Chondrocyte (in vitro differentiated cells): ENCODE data around the gene ALAD. TPM values are rescaled to one million over a fixed set of nuclear protein-coding genes. Genes with fewer than 3 reads are reported as not detected.

ENCODE experiments used
- DNase-seq: peaks from one replicate; pipeline ENCODE4 v3.0.0; 2021; ENCODE audit warnings: mixed read lengths, low spot score
- H3K27ac Mint-ChIP-seq: one replicate; pipeline ENCODE4 v1.8.0; 2021; ENCODE audit warnings: mild to moderate bottlenecking, moderate library complexity, mixed read lengths; ENCODE audit not compliant: unreplicated experiment
- H3K27me3 Mint-ChIP-seq: 2 replicates; pipeline ENCODE4 v1.8.0; 2021; ENCODE audit warnings: low read depth, mixed read lengths
- H3K36me3 Mint-ChIP-seq: 2 replicates; pipeline ENCODE4 v1.8.0; 2021; ENCODE audit warnings: low read depth, mixed read lengths
- H3K4me1 Mint-ChIP-seq: 2 replicates; pipeline ENCODE4 v1.8.0; 2021; ENCODE audit warnings: low read depth, mild to moderate bottlenecking, mixed read lengths
- H3K4me3 Mint-ChIP-seq: one replicate; pipeline ENCODE4 v1.8.0; 2021; ENCODE audit warnings: mild to moderate bottlenecking, moderate library complexity, mixed read lengths; ENCODE audit not compliant: unreplicated experiment
- H3K9me3 Mint-ChIP-seq: 2 replicates; pipeline ENCODE4 v1.8.0; 2021; ENCODE audit warnings: low read depth, mixed read lengths
- total RNA-seq: library from RNA; stranded (reverse); gene quantifications from 3 replicates; pipeline ENCODE4 v1.2.1, GENCODE V29; 2021
- TF ChIP-seq, protein P1 (sequence below): fragments of 200-600 bp; sonication (generic); IDR thresholded peaks from 2 replicates; pipeline ENCODE4 v1.5.0; 2021; ENCODE audit warnings: antibody characterized with exemption, mild to moderate bottlenecking, moderate library complexity

ALAD gene
- total RNA-seq, 1 donor from 2014 or later, result 21.8 TPM

DNA sequence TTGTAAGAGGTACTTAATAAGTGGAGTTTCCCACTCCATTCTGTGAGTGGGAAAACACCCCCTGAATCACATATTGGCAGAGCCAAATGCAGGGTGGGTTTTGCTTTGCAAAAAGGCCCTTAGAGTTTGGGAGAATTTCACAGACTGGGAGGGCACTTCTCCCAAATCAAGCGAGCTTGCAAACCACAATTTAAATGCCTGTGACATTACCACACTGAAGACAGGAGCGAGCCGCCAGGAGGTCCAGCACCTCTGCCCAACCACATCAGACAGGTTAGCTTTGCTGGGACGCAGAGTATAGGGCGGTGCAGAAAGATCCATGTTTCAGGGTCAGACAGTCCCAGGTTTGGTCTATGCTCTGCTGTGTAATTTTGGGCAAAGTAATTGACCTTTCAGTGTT lies 2.3 kb downstream of the ALAD start:
- Mint-ChIP-seq H3K4me3 (no peak overlapping the region), H3K36me3 (no peaks in the 10 kb centered on the region), H3K27me3 (no peaks in the 10 kb centered on the region), H3K27ac (no peak overlapping the region), H3K9me3 (no peaks in the 10 kb centered on the region), H3K4me1 (peaks cover 24% of the 10 kb centered on the region)
- no peak for DNase-seq
- TF ChIP-seq, protein P1, sequence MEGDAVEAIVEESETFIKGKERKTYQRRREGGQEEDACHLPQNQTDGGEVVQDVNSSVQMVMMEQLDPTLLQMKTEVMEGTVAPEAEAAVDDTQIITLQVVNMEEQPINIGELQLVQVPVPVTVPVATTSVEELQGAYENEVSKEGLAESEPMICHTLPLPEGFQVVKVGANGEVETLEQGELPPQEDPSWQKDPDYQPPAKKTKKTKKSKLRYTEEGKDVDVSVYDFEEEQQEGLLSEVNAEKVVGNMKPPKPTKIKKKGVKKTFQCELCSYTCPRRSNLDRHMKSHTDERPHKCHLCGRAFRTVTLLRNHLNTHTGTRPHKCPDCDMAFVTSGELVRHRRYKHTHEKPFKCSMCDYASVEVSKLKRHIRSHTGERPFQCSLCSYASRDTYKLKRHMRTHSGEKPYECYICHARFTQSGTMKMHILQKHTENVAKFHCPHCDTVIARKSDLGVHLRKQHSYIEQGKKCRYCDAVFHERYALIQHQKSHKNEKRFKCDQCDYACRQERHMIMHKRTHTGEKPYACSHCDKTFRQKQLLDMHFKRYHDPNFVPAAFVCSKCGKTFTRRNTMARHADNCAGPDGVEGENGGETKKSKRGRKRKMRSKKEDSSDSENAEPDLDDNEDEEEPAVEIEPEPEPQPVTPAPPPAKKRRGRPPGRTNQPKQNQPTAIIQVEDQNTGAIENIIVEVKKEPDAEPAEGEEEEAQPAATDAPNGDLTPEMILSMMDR, result no peak

DNA sequence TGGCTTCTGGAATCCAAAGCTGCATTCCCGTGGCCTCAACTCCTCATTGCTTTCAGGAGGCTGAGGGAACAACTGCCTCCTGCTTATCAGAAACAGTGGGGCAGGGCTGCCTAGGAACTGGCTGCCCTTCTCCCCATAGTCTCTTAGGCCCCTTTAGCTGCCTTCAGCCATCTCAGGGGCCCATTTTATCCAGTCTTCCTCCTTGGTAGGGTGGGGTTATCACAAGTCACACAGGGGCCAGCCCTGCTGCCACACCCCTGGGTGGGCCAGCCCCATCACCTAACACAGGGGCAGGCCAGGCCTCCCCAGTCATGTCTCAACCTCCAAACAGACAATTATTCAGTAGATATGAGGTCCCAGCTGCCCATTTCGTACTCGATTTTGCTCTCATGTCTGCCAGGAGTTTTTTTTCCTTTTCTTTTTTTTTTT lies 3.9 kb downstream of the ALAD start:
- Mint-ChIP-seq H3K27ac (no peak overlapping the region), H3K4me1 (peaks cover 24% of the 10 kb centered on the region), H3K27me3 (no peaks in the 10 kb centered on the region), H3K36me3 (no peaks in the 10 kb centered on the region), H3K4me3 (no peak overlapping the region), H3K9me3 (no peaks in the 10 kb centered on the region)
- no peak for DNase-seq
- TF ChIP-seq, protein P1, result no peak

DNA sequence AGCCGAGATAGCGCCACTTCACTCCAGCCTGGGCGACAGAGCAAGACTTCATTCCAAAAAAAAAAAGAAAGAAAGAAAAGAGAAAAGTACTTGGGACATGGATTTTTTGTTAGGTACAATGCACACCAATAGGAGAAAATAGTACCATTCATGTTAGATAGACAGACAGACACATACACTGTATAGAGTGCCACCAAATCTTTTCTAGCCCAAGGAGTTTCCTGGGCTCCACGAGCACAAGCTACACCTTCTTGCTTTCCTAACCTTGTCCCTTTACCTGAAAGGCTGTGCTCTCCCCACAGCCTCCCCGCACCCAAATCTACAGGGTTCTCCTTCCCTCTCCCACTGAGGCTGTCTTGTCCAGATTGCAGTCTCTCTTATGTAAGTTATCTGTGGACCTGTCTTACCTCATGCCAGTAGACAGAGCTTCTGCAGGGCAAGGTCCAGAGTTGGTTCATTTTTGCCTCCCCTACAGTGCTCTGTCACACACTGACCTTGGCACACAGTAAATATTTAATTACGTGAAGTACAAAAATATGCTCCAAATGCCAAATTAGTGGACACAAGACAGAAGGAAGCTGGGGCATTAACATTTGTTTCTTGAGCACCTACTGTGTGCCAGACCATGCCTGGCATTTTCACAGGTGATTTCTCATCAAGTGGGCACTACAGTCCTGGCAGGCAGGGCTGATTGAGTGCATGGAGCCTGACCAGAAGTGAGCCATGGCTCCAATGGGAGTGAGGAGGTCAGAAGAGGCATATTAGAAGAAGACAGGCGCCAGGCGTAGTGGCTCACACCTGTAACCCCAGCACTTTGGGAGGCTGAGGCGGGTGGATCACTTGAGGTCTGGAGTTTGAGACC lies 5.9 kb downstream of the ALAD start:
- peaks cover 12% of the 10 kb centered on the region for H3K4me1 Mint-ChIP-seq
- TF ChIP-seq, protein P1, result no peak
- H3K36me3 Mint-ChIP-seq, result peaks cover 6% of the 10 kb centered on the region
- no peak overlapping the region for H3K27ac Mint-ChIP-seq
- H3K9me3 Mint-ChIP-seq, result no peaks in the 10 kb centered on the region
- DNase-seq, result no peak
- no peak overlapping the region for H3K4me3 Mint-ChIP-seq
- no peaks in the 10 kb centered on the region for H3K27me3 Mint-ChIP-seq

DNA sequence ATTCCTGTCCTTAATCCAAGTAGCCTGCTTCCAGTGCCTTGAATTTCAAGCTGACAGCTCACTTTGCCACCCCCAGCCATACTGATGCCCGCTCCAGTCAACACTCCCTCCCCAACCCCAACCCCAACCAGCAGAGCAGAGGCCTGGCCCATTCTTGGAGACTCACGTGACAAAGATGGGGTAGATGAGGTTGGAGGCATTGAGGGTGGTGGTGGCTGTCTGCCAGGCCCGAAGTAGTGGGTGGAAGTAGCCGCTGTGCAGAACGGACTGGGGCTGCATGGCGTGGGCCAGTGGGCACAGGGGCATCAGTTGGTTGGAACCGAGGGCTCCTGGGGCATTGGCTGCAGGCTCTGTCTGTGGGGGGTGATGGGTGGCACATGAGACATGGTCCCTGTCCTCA lies 7.8 kb downstream of the ALAD start:
- Mint-ChIP-seq H3K36me3 (peaks cover 13% of the 10 kb centered on the region), H3K27ac (no peak overlapping the region), H3K4me1 (peaks cover 2% of the 10 kb centered on the region), H3K4me3 (no peak overlapping the region), H3K9me3 (no peaks in the 10 kb centered on the region), H3K27me3 (no peaks in the 10 kb centered on the region)
- TF ChIP-seq, protein P1, result no peak
- DNase-seq, result no peak

DNA sequence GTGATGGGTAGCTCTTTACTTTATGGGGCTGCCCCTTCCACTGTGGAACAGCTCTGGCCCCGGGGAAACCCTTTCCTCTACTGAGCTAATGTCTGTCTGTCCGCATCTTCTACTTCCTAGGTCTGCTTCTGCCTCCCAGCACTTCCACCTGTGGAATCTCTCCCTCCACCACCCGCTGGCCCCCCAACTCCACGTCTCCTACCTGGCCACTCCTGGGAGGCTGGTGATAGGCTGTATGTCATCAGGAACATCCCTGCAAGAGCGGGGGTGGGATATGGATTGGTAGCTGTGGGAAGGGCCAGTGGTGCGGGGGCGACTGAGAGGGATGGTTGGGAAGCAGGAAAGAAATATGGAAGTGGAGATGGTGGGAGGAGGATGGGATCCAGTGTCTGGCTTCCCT lies 9.2 kb downstream of the ALAD start:
- TF ChIP-seq, protein P1, result no peak

More for the DNA sequence above, 9.2 kb downstream of the ALAD start:
- H3K27ac Mint-ChIP-seq, result no peak overlapping the region
- no peak overlapping the region for H3K4me3 Mint-ChIP-seq
- DNase-seq, result peak; percentile 35
- H3K36me3 Mint-ChIP-seq, result peaks cover 23% of the 10 kb centered on the region
- no peaks in the 10 kb centered on the region for H3K4me1 Mint-ChIP-seq
- no peaks in the 10 kb centered on the region for H3K9me3 Mint-ChIP-seq
- H3K27me3 Mint-ChIP-seq, result no peaks in the 10 kb centered on the region
